ENCODE data around the gene CCDC141.

DNA sequence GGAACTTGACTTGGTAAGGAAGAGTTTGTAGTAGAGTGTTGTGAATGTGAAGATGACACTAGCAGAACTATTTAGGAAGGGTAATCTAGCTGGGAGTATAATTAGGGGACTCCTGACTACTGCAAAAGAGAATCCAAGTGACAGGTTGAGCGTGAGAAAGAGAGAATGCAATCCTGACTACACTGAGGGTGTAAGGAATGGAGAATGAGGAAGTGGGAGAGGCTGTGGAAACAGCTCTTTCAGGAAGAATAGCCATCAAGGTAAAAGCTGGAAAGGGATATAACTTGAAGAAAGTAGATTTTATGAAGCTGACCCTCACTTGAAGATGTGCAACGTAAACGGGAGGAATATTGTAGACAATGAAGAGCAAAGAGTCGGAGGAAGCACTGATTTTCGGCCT lies 201.6 kb downstream of the CCDC141 start:
- TF ChIP-seq, protein P1, sequence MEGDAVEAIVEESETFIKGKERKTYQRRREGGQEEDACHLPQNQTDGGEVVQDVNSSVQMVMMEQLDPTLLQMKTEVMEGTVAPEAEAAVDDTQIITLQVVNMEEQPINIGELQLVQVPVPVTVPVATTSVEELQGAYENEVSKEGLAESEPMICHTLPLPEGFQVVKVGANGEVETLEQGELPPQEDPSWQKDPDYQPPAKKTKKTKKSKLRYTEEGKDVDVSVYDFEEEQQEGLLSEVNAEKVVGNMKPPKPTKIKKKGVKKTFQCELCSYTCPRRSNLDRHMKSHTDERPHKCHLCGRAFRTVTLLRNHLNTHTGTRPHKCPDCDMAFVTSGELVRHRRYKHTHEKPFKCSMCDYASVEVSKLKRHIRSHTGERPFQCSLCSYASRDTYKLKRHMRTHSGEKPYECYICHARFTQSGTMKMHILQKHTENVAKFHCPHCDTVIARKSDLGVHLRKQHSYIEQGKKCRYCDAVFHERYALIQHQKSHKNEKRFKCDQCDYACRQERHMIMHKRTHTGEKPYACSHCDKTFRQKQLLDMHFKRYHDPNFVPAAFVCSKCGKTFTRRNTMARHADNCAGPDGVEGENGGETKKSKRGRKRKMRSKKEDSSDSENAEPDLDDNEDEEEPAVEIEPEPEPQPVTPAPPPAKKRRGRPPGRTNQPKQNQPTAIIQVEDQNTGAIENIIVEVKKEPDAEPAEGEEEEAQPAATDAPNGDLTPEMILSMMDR (IDR thresholded peaks at IDR 0.05; ENCODE audit: poor library complexity, severe bottlenecking): no peak
- TF ChIP-seq MXI1 (conservative IDR thresholded peaks at IDR 0.05; ENCODE audit: poor library complexity, severe bottlenecking) (no peak), EP300 (conservative IDR thresholded peaks at IDR 0.05; ENCODE audit: poor library complexity, severe bottlenecking) (no peak)
- TF ChIP-seq, protein P2, sequence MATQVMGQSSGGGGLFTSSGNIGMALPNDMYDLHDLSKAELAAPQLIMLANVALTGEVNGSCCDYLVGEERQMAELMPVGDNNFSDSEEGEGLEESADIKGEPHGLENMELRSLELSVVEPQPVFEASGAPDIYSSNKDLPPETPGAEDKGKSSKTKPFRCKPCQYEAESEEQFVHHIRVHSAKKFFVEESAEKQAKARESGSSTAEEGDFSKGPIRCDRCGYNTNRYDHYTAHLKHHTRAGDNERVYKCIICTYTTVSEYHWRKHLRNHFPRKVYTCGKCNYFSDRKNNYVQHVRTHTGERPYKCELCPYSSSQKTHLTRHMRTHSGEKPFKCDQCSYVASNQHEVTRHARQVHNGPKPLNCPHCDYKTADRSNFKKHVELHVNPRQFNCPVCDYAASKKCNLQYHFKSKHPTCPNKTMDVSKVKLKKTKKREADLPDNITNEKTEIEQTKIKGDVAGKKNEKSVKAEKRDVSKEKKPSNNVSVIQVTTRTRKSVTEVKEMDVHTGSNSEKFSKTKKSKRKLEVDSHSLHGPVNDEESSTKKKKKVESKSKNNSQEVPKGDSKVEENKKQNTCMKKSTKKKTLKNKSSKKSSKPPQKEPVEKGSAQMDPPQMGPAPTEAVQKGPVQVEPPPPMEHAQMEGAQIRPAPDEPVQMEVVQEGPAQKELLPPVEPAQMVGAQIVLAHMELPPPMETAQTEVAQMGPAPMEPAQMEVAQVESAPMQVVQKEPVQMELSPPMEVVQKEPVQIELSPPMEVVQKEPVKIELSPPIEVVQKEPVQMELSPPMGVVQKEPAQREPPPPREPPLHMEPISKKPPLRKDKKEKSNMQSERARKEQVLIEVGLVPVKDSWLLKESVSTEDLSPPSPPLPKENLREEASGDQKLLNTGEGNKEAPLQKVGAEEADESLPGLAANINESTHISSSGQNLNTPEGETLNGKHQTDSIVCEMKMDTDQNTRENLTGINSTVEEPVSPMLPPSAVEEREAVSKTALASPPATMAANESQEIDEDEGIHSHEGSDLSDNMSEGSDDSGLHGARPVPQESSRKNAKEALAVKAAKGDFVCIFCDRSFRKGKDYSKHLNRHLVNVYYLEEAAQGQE (IDR thresholded peaks at IDR 0.05; ENCODE audit: borderline replicate concordance): no peak

Measured in neural cell (in vitro differentiated cells).